Neuronal stem cell (in vitro differentiated cells): Measurements from ENCODE around the gene GALNT3.

Source experiments
- DNase-seq: peaks from one replicate; pipeline ENCODE4 v3.0.0-alpha.2; 2013; ENCODE audit warnings: low spot score
- H2AFZ ChIP-seq: one replicate; pipeline ENCODE4 v1.6.1; 2013; ENCODE audit warnings: mild to moderate bottlenecking, low read length, inconsistent platforms
- H2AK5ac ChIP-seq: 2 replicates; pipeline ENCODE4 v1.6.1; 2013; ENCODE audit warnings: low read depth, mild to moderate bottlenecking, inconsistent platforms, low read length, moderate library complexity, mixed read lengths
- H2BK120ac ChIP-seq: 2 replicates; pipeline ENCODE4 v1.6.1; 2013; ENCODE audit warnings: low read depth, mild to moderate bottlenecking, inconsistent platforms, low read length, moderate library complexity, mixed read lengths
- H2BK12ac ChIP-seq: one replicate; pipeline ENCODE4 v1.6.1; 2013; ENCODE audit warnings: low read length, inconsistent platforms
- H2BK15ac ChIP-seq: 2 replicates; pipeline ENCODE4 v1.6.1; 2013; ENCODE audit warnings: mild to moderate bottlenecking, low read length, inconsistent platforms, mixed read lengths
- H2BK5ac ChIP-seq: one replicate; pipeline ENCODE4 v1.6.1; 2013; ENCODE audit warnings: inconsistent platforms, mild to moderate bottlenecking, low read length, moderate library complexity
- H3K14ac ChIP-seq: one replicate; pipeline ENCODE4 v1.6.1; 2013; ENCODE audit warnings: low read length, inconsistent platforms
- H3K18ac ChIP-seq: 2 replicates; pipeline ENCODE4 v1.6.1; 2013; ENCODE audit warnings: low read length, inconsistent platforms
- H3K23ac ChIP-seq: 2 replicates; pipeline ENCODE4 v1.6.1; 2013; ENCODE audit warnings: low read depth, mild to moderate bottlenecking, mixed read lengths, low read length, inconsistent platforms; ENCODE audit not compliant: poor library complexity
- H3K27ac ChIP-seq: replicated peaks from 3 replicates; pipeline ENCODE4 v1.5.1; 2013; ENCODE audit warnings: low read length, inconsistent platforms
- H3K27me3 ChIP-seq, 3 experiments: 2 replicates each; pipeline ENCODE4 v1.6.1; 2013; ENCODE audit warnings: low read length in 3 of 3, mild to moderate bottlenecking in 2 of 3, inconsistent platforms in 1 of 3, low read depth in 1 of 3, mixed read lengths in 1 of 3, moderate library complexity in 1 of 3; ENCODE audit not compliant: control insufficient read depth in 3 of 3, insufficient read depth in 3 of 3
- H3K36me3 ChIP-seq, 2 donors: replicated peaks in 1 of 2; 2 replicates each; pipeline ENCODE4 v1.6.1; 2013; ENCODE audit warnings: low read length in 2 of 2; ENCODE audit not compliant: control insufficient read depth in 2 of 2, insufficient read depth in 2 of 2
- H3K4ac ChIP-seq: 2 replicates; pipeline ENCODE4 v1.6.1; 2013; ENCODE audit warnings: inconsistent platforms, mild to moderate bottlenecking, low read length, moderate library complexity
- H3K4me1 ChIP-seq, 2 donors: 1 replicate in 1 of 2; 2 replicates in 1 of 2; pipeline ENCODE4 v1.6.1; 2013; ENCODE audit warnings: low read length in 2 of 2, low read depth in 1 of 2; ENCODE audit not compliant: control insufficient read depth in 2 of 2, insufficient read depth in 1 of 2
- H3K4me2 ChIP-seq: one replicate; pipeline ENCODE4 v1.6.1; 2013; ENCODE audit warnings: mild to moderate bottlenecking, low read length, inconsistent platforms; ENCODE audit not compliant: insufficient read depth, poor library complexity, severe bottlenecking
- H3K4me3 ChIP-seq, 2 donors: 2 replicates each; pipeline ENCODE4 v1.5.1; 2013; ENCODE audit warnings: low read length in 2 of 2, mild to moderate bottlenecking in 2 of 2, inconsistent platforms in 1 of 2, moderate library complexity in 1 of 2
- H3K79me1 ChIP-seq: one replicate; pipeline ENCODE4 v1.6.1; 2013; ENCODE audit warnings: low read depth, mild to moderate bottlenecking, inconsistent platforms, low read length, moderate library complexity
- H3K9ac ChIP-seq: one replicate; pipeline ENCODE4 v1.6.1; 2013; ENCODE audit warnings: mild to moderate bottlenecking, low read depth, low read length, inconsistent platforms; ENCODE audit not compliant: poor library complexity
- H3K9me3 ChIP-seq, 2 donors: replicated peaks in 1 of 2; 2 replicates each; pipeline versions ENCODE3 to v1.6.1; 2013; ENCODE audit warnings: low read length in 2 of 2, mild to moderate bottlenecking in 2 of 2, inconsistent platforms in 1 of 2, low read depth in 1 of 2, mixed read lengths in 1 of 2, moderate library complexity in 1 of 2; ENCODE audit not compliant: control insufficient read depth in 2 of 2, insufficient read depth in 1 of 2
- H4K8ac ChIP-seq: one replicate; pipeline ENCODE4 v1.6.1; 2013; ENCODE audit warnings: low read depth, mild to moderate bottlenecking, inconsistent platforms, low read length, moderate library complexity
- H4K91ac ChIP-seq: one replicate; pipeline ENCODE4 v1.6.1; 2013; ENCODE audit warnings: low read length, low read depth, mild to moderate bottlenecking, inconsistent platforms; ENCODE audit not compliant: poor library complexity
- WGBS, 2 donors: extraction: QIAGEN DNeasy Blood & Tissue Kit; methylation state at CpG; one replicate each; pipeline ENCODE4 v1.1.7; 2013; ENCODE audit warnings: missing lambda C conversion rate in 2 of 2, mixed read lengths in 1 of 2; ENCODE audit not compliant: insufficient read length in 2 of 2, insufficient replicate concordance in 1 of 2; ENCODE audit errors: extremely low coverage in 2 of 2; 5-methylcytosine and 5-hydroxymethylcytosine counted together

Gene GALNT3

GRCh38 chr2:165745916-165746315, 48.1 kb downstream of the GALNT3 start:
- no CpG with 5 or more reads among the region's 2 CpGs for WGBS, 2 donors
- Histone ChIP-seq H2BK5ac (no peak overlapping the region), H3K27me3 (no peaks in the 10 kb centered on the region), H2BK12ac (no peak overlapping the region), H2AK5ac (no peak overlapping the region), H3K18ac (no peak overlapping the region), H3K4ac (no peak overlapping the region), H3K36me3 (no peaks in the 10 kb centered on the region), H2BK120ac (no peak overlapping the region), H4K91ac (no peak overlapping the region), H3K14ac (no peak overlapping the region), H3K27ac (no peak overlapping the region), H3K9ac (no peak overlapping the region), H2BK15ac (no peak overlapping the region), H4K8ac (no peak overlapping the region), H3K23ac (no peak overlapping the region), H3K4me2 (no peak overlapping the region), H2AFZ (no peak overlapping the region), H3K4me1 (no peaks in the 10 kb centered on the region), H3K9me3 (no peaks in the 10 kb centered on the region), H3K4me3 (no peak overlapping the region), H3K79me1 (no peaks in the 10 kb centered on the region)
- DNase-seq: no peak

DNA sequence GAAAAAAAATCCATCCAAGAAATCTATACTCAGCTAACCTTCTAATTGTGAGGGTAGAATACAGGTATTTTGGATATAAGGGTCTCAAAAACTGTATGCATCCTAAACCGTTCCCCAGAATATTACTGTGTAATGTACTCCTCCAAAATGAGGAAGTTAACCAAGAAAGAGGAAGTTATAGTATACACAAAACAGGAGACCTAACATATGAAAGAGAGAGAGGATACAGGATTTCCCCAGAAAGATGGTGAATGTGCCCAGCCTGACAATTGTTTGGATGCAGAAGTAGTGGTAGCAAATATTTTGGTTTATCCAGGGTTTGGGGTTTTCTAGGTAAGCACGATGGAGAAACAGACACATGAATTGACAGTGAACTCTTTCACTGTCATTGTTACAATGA, 50.6 kb downstream of the GALNT3 start:
- Histone ChIP-seq H3K23ac (no peak overlapping the region), H3K27ac (no peak overlapping the region), H3K9ac (no peak overlapping the region), H2BK5ac (no peak overlapping the region), H3K4me3 (no peak overlapping the region), H3K4me1 (no peaks in the 10 kb centered on the region), H3K27me3 (no peaks in the 10 kb centered on the region), H4K8ac (no peak overlapping the region), H4K91ac (no peak overlapping the region), H2AK5ac (no peak overlapping the region), H2AFZ (no peak overlapping the region), H2BK120ac (no peak overlapping the region), H3K4me2 (no peak overlapping the region), H3K4ac (no peak overlapping the region), H3K9me3 (no peaks in the 10 kb centered on the region), H3K18ac (no peak overlapping the region), H2BK12ac (no peak overlapping the region), H3K79me1 (no peaks in the 10 kb centered on the region), H2BK15ac (no peak overlapping the region), H3K14ac (no peak overlapping the region), H3K36me3 (no peaks in the 10 kb centered on the region)
- no CpG with 5 or more reads among the region's 2 CpGs for whole genome bisulfite sequencing, 2 donors
- DNase-seq: no peak

DNA sequence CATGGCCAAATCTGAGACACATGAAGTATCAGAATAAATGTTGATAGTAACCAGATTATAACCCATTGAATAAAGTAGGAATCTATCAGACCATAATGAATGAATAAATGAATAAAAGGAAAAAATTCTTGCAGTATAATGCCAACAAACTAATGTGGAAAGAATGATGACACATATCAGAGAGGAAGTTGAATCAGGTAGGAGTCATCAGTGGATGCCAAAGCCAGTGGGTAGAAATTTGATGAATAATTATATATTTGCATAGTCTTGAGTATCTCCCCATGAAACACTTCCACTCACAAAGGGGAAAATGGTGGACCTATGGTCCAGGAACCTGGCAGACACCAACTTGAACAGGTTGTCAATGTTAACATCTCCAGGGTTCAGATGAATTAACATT, 68.6 kb downstream of the GALNT3 start:
- Histone ChIP-seq H2BK5ac (no peak overlapping the region), H2BK12ac (no peak overlapping the region), H3K27me3 (no peaks in the 10 kb centered on the region), H3K23ac (no peak overlapping the region), H3K14ac (no peak overlapping the region), H3K4ac (no peak overlapping the region), H2BK120ac (no peak overlapping the region), H3K79me1 (no peaks in the 10 kb centered on the region), H3K4me2 (no peak overlapping the region), H3K9ac (no peak overlapping the region), H2AFZ (no peak overlapping the region), H3K4me1 (no peaks in the 10 kb centered on the region), H3K4me3 (no peak overlapping the region), H2AK5ac (no peak overlapping the region), H3K27ac (no peak overlapping the region), H3K18ac (no peak overlapping the region), H4K8ac (no peak overlapping the region), H3K36me3 (no peaks in the 10 kb centered on the region), H2BK15ac (no peak overlapping the region), H4K91ac (no peak overlapping the region), H3K9me3 (no peaks in the 10 kb centered on the region)
- no peak for DNase-seq

DNA sequence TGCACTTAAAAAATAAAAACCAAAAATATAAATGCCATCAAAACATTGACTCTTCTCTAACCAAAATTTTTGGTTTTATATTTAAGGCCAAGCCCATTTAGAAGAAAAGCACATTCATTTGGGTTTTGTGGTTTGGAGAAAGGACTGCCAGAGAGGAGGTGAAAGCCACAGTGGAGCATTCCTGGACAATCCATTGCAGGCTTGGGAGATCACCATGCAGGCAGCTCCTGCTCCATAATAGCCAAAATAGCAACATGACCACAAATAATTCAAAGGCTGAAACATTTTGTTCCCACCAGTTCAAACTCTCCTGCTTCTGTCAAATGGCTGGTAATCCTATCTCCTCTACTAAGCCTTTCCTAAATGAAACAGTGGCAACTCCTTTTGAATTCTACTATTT, 73.5 kb downstream of the GALNT3 start:
- no peaks in the 10 kb centered on the region for H3K79me1 ChIP-seq
- no peak overlapping the region for H2BK12ac ChIP-seq
- H3K4me1 ChIP-seq: no peaks in the 10 kb centered on the region
- H4K91ac ChIP-seq: no peak overlapping the region
- H4K8ac ChIP-seq: no peak overlapping the region
- no peak overlapping the region for H3K9ac ChIP-seq
- no peaks in the 10 kb centered on the region for H3K36me3 ChIP-seq
- H3K18ac ChIP-seq: no peak overlapping the region
- no peaks in the 10 kb centered on the region for H3K9me3 ChIP-seq
- no peak overlapping the region for H2BK5ac ChIP-seq
- no peaks in the 10 kb centered on the region for H3K27me3 ChIP-seq
- H3K14ac ChIP-seq: no peak overlapping the region
- no peak overlapping the region for H2BK15ac ChIP-seq
- no peak overlapping the region for H2AK5ac ChIP-seq
- H2AFZ ChIP-seq: no peak overlapping the region
- H3K4ac ChIP-seq: no peak overlapping the region
- no peak overlapping the region for H3K4me3 ChIP-seq
- H3K4me2 ChIP-seq: no peak overlapping the region
- no peak overlapping the region for H3K27ac ChIP-seq
- H2BK120ac ChIP-seq: no peak overlapping the region
- H3K23ac ChIP-seq: no peak overlapping the region
- DNase-seq: no peak
